Sigmoid colon (tissue), 4 donors: ENCODE data around the gene TSKU.

ENCODE experiments used
- EP300 ChIP-seq, 4 donors: sonication (generic); formaldehyde crosslinking; IDR thresholded peaks; one replicate each; pipeline ENCODE4 v1.6.1; 2017; ENCODE audit warnings: antibody characterized with exemption in 4 of 4
- POLR2A ChIP-seq, 2 donors: fragments of 450-650 bp; IDR thresholded peaks; one replicate each; pipeline ENCODE4 v1.6.1; 2016; ENCODE audit warnings: antibody characterized with exemption in 2 of 2, mild to moderate bottlenecking in 2 of 2, moderate library complexity in 2 of 2
- POLR2AphosphoS5 ChIP-seq, 4 donors: sonication (generic); formaldehyde crosslinking; IDR thresholded peaks; one replicate each; pipeline ENCODE4 v1.6.1; 2017; ENCODE audit warnings: antibody characterized with exemption in 4 of 4
- TF ChIP-seq, protein P1 (sequence below), 4 experiments: fragments of 450-650 bp in 3 of 4; fragments of 200-600 bp in 1 of 4; IDR thresholded peaks; one replicate each; pipeline ENCODE4 v1.5.1; 2016 to 2019; ENCODE audit warnings: antibody characterized with exemption in 4 of 4, mild to moderate bottlenecking in 3 of 4, moderate library complexity in 2 of 4

DNA sequence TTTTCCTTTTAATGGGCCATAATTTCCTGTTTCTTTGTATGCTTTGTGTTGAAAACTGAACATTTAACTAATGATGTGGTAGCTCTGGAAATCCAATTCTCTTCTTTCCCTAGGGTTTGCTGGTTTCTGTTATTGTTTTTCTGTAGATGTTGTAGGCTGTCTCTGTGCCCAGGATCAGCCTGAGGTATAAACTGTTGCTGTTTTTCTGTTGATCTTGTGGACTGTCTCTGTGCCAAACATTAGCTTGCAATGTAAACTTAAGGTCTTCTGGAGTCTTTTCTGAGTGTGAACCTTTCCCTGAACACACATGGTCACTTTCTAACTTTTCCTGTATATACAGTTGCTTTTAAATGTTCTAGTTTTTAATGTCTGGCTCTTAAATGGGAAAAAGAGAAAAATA, 5.9 kb upstream of the TSKU start:
- TF ChIP-seq POLR2AphosphoS5 (IDR thresholded peaks at IDR 0.05): no peak
- TF ChIP-seq, protein P1, sequence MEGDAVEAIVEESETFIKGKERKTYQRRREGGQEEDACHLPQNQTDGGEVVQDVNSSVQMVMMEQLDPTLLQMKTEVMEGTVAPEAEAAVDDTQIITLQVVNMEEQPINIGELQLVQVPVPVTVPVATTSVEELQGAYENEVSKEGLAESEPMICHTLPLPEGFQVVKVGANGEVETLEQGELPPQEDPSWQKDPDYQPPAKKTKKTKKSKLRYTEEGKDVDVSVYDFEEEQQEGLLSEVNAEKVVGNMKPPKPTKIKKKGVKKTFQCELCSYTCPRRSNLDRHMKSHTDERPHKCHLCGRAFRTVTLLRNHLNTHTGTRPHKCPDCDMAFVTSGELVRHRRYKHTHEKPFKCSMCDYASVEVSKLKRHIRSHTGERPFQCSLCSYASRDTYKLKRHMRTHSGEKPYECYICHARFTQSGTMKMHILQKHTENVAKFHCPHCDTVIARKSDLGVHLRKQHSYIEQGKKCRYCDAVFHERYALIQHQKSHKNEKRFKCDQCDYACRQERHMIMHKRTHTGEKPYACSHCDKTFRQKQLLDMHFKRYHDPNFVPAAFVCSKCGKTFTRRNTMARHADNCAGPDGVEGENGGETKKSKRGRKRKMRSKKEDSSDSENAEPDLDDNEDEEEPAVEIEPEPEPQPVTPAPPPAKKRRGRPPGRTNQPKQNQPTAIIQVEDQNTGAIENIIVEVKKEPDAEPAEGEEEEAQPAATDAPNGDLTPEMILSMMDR (IDR thresholded peaks at IDR 0.05): no peak
- no peak for TF ChIP-seq POLR2A (IDR thresholded peaks at IDR 0.05)
- TF ChIP-seq EP300 (IDR thresholded peaks at IDR 0.05): no peak
